Stimulated activated CD4-positive, alpha-beta T cell treated with anti-CD3 and anti-CD28 coated beads, Interleukin-1b, Interleukin-23, amount 100 ng/mL, for 1 hour (primary cell): ENCODE measurements around the gene LYPD3.

Experiments used
- DNase-seq, 2 donors: peaks; one replicate each; pipeline ENCODE4 v3.0.0-alpha.2; 2020; ENCODE audit warnings: low read depth in 2 of 2

Gene LYPD3

DNA sequence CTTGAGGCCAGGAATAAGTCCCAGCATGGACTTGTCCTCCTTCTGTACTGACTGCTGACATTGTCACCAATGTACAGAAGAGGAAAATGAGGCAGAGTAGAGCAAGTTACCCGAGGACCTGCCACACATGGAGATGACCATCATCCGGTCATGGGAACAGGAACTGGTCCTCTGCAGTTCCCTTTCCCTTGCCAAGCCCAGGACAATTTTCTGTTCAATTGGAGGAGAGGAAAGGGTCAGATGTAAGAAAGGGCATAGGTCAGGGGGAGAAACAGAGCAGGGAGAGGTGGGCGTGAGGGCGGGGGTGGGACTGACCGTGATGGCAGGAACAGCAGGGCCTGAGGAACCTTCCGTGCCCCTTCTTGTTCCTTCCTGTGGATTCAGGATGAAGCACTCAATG, 20.5 kb upstream of the LYPD3 start:
- no peak for DNase-seq

GRCh38 chr19:43483281-43483680, 17.9 kb upstream of the LYPD3 start:
- no peak for DNase-seq

DNA sequence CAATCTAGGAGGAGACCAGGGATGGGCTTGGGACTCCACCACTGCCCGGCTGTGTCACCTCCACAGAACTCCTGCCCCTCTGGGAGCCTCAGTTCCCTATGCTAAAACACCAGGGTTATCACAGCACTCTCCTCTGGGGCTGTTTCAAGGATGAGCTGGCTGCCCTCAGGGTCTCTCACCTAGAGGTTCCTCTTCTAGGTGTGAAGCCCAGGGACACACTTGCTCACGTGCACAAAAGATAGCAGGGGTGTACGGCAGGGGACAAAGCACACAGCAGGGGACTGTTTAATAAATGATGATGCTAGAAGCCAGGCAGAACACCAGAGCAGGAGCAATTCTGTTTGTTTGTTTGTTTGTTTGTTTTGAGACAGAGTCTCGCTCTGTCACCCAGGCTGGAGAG, 16.8 kb upstream of the LYPD3 start:
- DNase-seq = no peak

DNA sequence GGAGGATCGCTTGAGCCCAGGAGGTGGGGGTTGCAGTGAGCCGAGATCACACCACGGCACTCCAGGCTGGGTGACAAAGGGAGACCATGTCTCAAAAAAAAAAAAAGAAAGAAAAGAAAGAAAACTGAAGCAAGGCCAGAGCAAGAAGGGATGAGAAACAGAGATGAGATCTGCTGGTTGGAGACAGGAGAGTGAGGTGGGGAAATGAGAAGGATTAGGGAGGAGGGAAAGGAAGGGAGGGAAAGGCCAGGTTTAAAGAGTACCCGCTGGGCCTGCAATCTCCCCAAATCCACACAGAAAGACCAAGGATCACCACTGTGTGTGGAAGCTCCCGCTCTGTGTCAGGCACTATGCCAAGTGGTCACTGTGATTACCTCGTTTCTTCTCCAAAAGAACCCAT, 16.3 kb upstream of the LYPD3 start:
- no peak for DNase-seq

- DNase-seq = no peak
Observed at GRCh38 chr19:43480574-43480973, 15.2 kb upstream of the LYPD3 start.

DNA sequence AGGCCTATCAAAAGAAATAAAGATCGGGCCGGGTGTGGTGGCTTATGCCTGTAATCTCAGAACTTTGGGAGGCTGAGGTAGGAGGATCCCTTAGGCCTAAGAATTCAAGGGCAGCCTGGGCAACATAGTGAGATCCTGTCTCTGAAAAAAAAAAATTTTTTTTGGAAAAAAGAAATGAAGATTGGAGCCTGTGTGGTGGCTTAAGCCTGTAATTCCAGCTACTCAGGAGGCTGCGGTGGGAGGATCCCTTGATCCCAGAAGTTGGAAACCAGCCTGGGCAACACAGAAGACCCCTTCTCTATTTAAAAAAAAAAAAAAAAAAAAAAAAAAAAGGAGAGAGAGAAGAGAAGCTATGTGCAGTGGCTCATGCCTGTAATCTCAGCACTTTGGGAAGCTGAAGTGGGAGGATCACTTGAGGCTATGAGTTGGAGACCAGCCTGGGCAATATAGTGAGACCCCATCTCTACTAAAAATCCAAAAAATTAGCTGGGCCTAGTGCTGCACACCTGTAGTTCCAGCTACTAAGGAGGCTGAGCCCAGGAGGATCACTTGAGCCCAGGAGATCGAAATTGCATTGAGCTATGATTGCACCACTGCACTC, 14.7 kb upstream of the LYPD3 start:
- no peak for DNase-seq

DNA sequence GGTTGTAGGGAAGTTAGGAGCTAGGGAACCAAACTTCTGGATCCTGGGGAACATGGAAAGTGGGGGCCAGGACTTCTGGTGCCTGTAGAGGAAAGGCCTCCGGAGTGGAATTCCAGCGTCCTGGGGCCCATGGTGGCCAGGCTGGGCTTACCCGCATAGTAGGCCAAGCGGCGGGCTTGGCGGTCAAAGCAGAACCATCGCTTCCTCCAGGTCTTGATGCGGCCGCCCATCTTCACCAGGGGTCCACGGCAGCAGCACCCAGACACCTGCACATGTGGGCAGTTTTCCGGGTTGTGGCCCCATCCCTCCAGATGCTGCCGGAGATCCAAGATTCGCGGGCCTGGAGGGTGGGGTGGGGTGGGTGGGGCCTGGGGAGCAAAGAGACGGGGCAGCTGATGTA, 13.8 kb upstream of the LYPD3 start:
- DNase-seq = no peak

DNA sequence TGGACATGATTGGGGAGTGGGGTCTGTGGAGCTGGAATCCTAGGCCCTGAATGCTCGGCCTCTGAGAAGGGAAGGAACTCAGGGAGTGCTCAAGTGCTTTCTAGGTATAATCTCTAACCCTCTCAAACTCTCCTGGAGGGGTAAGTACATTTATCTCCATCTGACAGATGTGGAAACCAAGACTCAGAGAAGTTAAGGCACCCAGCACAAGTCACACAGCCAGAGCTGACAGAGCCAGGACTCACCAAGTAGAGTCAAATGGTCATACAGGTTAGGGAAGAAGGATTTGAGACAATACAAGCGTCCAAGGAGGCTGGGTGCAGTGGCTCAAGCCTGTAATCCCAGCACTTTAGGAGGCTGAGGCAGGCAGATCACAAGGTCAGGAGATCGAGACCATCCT, 12.9 kb upstream of the LYPD3 start:
- no peak for DNase-seq

DNA sequence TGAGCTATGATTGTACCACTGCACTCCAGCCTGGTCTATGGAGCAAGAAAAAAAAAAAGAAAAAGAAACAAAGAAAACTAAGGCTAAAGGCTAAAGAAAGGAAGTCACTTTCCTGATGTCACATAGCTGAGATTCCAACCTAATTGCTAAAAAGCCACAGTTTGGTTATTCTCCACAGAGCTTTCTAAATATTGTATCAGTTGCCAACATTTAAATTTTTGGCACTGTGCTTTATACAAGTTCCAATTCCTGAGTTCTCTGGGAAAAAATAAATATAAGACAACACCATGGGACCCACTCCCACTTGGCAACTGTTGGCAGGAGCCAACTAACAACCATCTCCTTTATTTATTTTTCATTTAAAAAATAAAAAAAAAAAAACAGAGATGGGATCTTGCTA, 11.2 kb upstream of the LYPD3 start:
- DNase-seq = no peak

DNA sequence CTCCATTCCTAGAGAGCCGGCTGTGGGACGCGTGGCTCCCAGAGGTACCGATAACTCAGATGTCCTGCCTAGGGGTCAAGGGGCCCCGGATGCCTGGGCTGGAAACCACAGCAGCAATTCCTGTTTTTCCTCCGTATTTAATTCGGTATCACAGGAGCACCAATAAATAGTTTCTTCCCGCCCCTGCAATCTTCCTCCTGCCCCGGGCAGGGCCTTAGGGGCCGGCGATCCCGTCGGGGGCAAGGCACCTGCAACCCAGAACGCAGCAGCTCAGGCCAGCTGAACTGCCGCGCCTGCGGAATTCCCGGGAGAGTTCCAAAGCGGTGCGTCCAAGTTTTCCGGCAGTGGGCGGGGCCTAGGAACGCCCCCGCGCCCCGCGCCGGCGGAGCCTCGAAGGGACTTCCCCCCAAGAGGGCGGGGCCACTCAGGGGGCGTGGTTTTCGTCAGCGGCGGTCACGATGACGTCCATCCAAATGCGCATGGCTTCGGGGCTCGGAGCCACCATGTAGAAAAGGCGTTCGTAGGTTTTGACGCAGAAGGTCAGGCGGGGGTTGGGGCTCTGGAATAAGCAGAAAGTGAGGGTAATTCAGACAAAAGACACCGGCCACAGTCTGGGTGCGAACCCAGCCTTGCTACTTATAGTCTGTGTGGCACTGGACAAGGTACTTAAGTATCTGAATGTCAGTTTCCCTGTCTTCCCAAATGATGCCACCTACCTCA, 9.7 kb upstream of the LYPD3 start:
- DNase-seq = peak; percentile 83 to 98

DNA sequence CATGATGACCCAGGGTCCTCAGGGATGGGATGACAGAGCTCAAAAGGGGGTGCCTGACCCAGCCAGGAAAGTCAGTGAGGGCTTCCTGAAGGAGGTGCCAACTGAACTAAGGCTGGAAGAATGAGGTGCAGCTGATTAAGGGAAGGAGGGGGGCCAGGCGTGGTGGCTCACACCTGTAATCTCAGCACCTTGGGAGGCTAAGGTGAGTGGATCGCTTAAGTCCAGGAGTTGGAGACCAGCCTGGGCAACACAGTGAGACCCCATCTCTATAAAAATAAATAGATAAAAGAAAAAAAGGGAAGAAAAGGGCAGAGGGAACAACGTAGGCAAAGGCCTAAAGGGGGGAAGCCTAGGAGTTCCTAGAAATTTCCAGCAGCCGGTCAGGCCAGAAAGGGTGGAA, 9.1 kb upstream of the LYPD3 start:
- no peak for DNase-seq

- DNase-seq = no peak
Observed at GRCh38 chr19:43471091-43471490, 5.7 kb upstream of the LYPD3 start.

- peak in 1 of 2 donors; percentile 14 for DNase-seq
Observed at GRCh38 chr19:43470288-43470687, 4.9 kb upstream of the LYPD3 start.

GRCh38 chr19:43469160-43469480, 3.7 kb upstream of the LYPD3 start:
- no peak for DNase-seq

- DNase-seq = no peak
Observed at GRCh38 chr19:43468354-43469159, 3.1 kb upstream of the LYPD3 start.

DNA sequence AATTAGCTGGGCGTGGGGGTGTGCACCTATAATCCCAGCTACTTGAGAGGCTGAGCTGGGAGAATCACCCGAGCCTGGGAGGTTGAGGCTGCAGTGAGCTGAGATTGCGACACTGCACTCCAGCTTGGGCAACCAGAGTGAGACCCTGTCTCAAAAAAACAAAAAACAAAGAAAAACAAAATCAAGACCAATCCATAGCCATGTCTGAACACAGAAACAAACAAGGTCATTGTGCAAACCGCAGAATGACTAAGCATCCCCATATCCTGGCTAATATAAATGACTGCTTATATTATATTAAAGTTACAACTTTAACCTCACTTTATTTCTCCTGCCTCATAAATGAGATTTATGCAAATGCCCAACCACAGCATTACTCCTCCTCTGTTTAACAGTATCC, 2.3 kb upstream of the LYPD3 start:
- no peak for DNase-seq

DNA sequence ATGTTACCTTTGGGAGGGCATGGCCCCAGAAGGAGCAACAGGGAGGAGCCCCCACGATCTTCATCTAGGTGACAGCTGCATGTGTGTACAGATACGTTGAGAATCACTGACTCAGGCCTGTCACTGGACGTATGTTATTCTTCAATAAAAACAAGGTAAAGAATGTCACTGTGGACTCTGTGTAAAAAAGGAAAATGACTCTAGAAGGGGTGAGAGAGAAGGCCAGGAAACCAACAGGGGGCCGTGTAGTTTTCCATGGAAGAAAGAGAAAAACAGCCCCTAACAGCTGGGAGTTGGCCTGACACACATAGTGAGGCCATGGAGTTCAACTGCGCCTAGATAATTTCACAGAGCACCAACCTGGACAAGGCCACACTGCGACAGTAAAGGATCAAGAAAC, 1.9 kb upstream of the LYPD3 start:
- DNase-seq = no peak

- DNase-seq = no peak
Observed at GRCh38 chr19:43466793-43467192, 1.4 kb upstream of the LYPD3 start.

GRCh38 chr19:43464134-43464775, 1.2 kb downstream of the LYPD3 start:
- peak; percentile 48 to 67 for DNase-seq

- DNase-seq = peak; percentile 99 to 100
Observed at GRCh38 chr19:43463381-43464133, 1.9 kb downstream of the LYPD3 start.

DNA sequence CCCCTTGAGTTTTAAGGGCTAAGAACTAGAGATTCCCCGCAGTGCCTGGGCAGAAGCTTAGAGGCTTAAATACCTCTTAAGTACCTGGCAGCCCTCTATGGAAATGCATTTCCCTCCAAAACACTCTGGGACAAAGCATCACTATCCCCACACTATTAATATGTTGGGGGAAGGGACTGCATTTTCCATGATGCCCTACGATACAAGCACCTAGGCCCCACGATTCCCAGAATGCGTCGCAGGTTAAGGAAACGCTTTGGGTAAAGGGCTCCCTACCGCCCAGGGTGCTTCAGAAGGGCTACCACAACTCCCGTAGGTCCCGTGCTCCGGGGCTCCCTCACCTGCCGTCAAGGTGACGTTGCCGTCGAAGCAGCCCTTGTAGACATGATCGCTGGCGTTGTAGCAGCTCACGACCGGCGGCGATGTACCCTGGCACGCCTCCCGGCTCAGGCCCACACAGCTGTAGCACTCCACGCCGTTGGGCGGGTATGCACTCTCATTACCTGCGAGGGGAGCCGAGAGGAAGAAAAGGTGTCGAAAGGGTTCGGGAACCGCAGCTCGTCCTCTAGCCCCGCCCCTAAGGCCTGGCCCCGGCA, 2.5 kb downstream of the LYPD3 start:
- no peak for DNase-seq

GRCh38 chr19:43462383-43462782, 3.0 kb downstream of the LYPD3 start:
- no peak for DNase-seq
